Measurements from ENCODE around the gene SEMA3B. TPM values are rescaled to one million over a fixed set of nuclear protein-coding genes. Genes with fewer than 3 reads are reported as not detected.
"Not testable (repeated sequence)": the region's sequence is repeated elsewhere in the genome, so short reads cannot be mapped to it uniquely, and the experiment has no call there.

The SEMA3B gene
- total RNA-seq, 1 donor from 2014 or later: 179 TPM

DNA sequence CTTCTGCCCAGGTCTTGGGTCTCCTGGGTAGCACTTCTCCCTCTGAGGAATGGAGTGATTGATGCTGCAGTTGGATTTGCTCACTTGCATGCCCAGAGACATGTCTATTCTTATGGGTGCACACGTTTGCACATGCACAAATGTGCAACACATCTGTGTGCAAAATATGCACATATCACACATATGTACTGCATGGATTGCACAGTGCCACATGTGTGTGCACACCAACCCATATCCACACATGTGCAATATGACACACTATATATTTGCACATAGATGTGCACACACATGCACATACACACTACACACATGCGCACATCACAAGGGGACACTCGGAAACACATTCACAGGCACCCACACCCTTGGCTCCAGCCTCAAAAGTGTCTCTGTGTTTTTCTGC is 671 bp upstream of the SEMA3B start:
- Mint-ChIP-seq H3K36me3 (peaks cover 3% of the 10 kb centered on the region), H3K4me3 (peak overlapping the region; percentile 72), H3K27me3 (ENCODE audit: low read depth) (peaks cover 4% of the 10 kb centered on the region), H3K27ac (peak overlapping the region; percentile 100), H3K4me1 (peaks cover 82% of the 10 kb centered on the region), H3K9me3 (no peaks in the 10 kb centered on the region)
- DNase-seq (ENCODE audit: low spot score in 2 of 2, unreplicated experiment in 2 of 2): no peak
- no peak for TF ChIP-seq CTCF (IDR thresholded peaks at IDR 0.05; ENCODE audit: unreplicated experiment)

DNA sequence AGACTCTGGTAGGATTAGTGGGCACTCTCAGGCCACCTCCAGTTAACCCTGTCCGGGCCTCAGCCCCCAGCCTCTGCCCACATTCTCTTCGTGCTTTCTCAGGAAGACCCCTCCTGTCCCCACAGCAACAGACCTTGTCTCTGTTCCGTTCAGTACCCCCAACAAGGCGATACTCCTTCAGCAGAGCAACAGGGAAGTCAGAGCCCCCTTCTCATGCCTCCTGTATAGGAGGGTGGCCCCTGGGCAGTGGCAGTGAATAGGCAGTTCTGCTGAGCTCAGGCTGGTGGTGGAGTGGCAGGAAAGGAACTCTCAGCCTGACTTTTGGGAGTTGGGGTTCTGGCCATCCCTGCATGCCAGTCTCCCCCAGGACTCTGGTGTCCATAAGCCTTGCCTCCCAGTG is 513 bp downstream of the SEMA3B start:
- H3K4me1 Mint-ChIP-seq: peaks cover 78% of the 10 kb centered on the region
- no peak for DNase-seq (ENCODE audit: low spot score in 2 of 2, unreplicated experiment in 2 of 2)
- H3K9me3 Mint-ChIP-seq: no peaks in the 10 kb centered on the region

GRCh38 chr3:50269977-50270413 is 1.0 kb downstream of the SEMA3B start:
- Mint-ChIP-seq H3K36me3 (peaks cover 9% of the 10 kb centered on the region), H3K4me3 (peak overlapping the region; percentile 72), H3K9me3 (no peaks in the 10 kb centered on the region), H3K27ac (peak overlapping the region; percentile 100), H3K4me1 (peaks cover 75% of the 10 kb centered on the region), H3K27me3 (ENCODE audit: low read depth) (peaks cover 16% of the 10 kb centered on the region)
- no peak for TF ChIP-seq CTCF (IDR thresholded peaks at IDR 0.05; ENCODE audit: unreplicated experiment)
- no peak for DNase-seq (ENCODE audit: low spot score in 2 of 2, unreplicated experiment in 2 of 2)

More for the DNA sequence above, 513 bp downstream of the SEMA3B start:
- peak overlapping the region; percentile 100 for H3K27ac Mint-ChIP-seq
- TF ChIP-seq CTCF (IDR thresholded peaks at IDR 0.05; ENCODE audit: unreplicated experiment): no peak
- peaks cover 12% of the 10 kb centered on the region for H3K27me3 Mint-ChIP-seq (ENCODE audit: low read depth)
- H3K36me3 Mint-ChIP-seq: peaks cover 7% of the 10 kb centered on the region
- peak overlapping the region; percentile 72 for H3K4me3 Mint-ChIP-seq

- Mint-ChIP-seq H3K4me3 (peak overlapping the region; percentile 72), H3K27me3 (ENCODE audit: low read depth) (peaks cover 23% of the 10 kb centered on the region), H3K36me3 (peaks cover 12% of the 10 kb centered on the region), H3K4me1 (peaks cover 71% of the 10 kb centered on the region), H3K27ac (peak overlapping the region; percentile 100), H3K9me3 (no peaks in the 10 kb centered on the region)
- DNase-seq (ENCODE audit: low spot score in 2 of 2, unreplicated experiment in 2 of 2): no peak
- no peak for TF ChIP-seq CTCF (IDR thresholded peaks at IDR 0.05; ENCODE audit: unreplicated experiment)
Observed at GRCh38 chr3:50270422-50271224, 1.7 kb downstream of the SEMA3B start.

DNA sequence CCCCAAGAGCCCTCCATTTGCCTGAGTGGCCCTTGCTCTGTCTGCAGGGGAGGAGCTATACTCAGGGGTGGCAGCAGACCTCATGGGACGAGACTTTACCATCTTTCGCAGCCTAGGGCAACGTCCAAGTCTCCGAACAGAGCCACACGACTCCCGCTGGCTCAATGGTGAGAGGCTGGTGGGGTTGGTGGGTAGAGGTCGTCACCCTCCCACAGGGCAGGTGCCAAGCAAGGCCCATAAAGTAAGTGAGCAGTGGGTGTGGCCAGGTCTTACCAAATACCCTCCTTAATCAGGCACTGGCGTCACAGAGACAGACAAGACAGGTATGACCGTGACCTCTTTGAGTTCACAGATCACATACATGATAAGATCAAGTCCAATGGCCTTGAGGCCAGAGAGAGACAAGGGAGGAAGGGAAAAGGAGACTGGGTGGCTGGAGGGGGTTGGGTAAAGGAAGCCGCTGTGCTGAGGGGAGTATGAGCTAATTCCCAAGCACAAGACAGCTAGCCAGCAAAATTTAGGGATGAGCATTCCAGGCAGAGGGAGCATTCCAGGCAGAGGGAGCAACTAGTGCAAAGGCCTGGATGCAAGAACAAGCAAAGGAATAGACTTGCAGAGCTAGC is 2.5 kb downstream of the SEMA3B start:
- peaks cover 28% of the 10 kb centered on the region for H3K27me3 Mint-ChIP-seq (ENCODE audit: low read depth)
- peaks cover 15% of the 10 kb centered on the region for H3K36me3 Mint-ChIP-seq
- peak overlapping the region; percentile 51 for H3K4me3 Mint-ChIP-seq
- peaks cover 63% of the 10 kb centered on the region for H3K4me1 Mint-ChIP-seq
- peak overlapping the region; percentile 100 for H3K27ac Mint-ChIP-seq
- no peak for DNase-seq (ENCODE audit: low spot score in 2 of 2, unreplicated experiment in 2 of 2)
- H3K9me3 Mint-ChIP-seq: no peaks in the 10 kb centered on the region
- no peak for TF ChIP-seq CTCF (IDR thresholded peaks at IDR 0.05; ENCODE audit: unreplicated experiment)

GRCh38 chr3:50272538-50272910 is 3.6 kb downstream of the SEMA3B start:
- H3K36me3 Mint-ChIP-seq: peaks cover 15% of the 10 kb centered on the region
- peaks cover 29% of the 10 kb centered on the region for H3K27me3 Mint-ChIP-seq (ENCODE audit: low read depth)
- H3K9me3 Mint-ChIP-seq; DNase-seq (ENCODE audit: low spot score in 2 of 2, unreplicated experiment in 2 of 2); H3K4me3 Mint-ChIP-seq: not testable (repeated sequence)
- peaks cover 52% of the 10 kb centered on the region for H3K4me1 Mint-ChIP-seq
- peak overlapping the region; percentile 61 for H3K27ac Mint-ChIP-seq

All from mesothelial cell of epicardium (in vitro differentiated cells).